HG03139 (cell line): ENCODE measurements around the gene LMF1.
"Not testable (repeated sequence)": the region's sequence is repeated elsewhere in the genome, so short reads cannot be mapped to it uniquely, and the experiment has no call there.

ENCODE experiments used
- ATAC-seq: cut with Tn5 transposase; IDR thresholded peaks from one replicate; pipeline ENCODE4 v1.9.1; 2021; ENCODE audit not compliant: unreplicated experiment

The LMF1 gene

DNA sequence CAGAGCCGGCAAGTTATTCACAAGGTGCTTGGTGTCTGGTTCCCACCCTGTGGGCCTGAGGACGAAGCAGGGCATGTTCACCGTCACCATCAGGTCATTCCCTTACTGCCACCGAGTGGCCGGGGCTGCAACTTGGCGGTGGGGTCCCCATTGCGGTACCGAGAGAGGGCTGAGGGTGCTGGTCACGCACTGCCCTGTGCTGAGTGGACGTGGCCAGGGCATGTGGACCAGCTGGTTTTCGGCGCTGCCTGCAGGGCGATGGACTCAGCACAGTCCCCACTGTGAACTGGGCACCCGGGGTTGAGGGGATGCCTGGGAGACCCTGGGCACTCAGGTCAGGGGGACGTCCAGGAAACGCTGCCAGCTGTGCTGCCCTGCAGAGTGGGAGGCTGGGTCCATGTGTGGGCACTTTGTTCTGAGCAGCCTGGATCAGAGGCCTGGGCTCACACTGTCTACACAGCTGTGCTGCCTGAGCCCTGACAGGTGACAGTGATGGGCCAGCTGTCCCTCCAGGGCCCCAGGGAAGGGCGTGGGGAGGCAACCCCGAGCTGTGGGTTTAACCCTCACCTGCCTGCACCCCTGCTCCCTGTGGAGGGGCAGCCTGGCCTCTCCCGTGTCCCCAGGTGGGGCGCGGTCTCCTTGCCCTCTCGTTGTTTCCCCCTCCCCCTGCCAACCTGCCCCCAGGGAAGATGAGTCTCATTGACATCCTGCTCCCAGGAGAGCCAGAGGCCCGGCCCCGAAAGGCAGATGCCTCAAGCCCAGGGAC, 131.0 kb downstream of the LMF1 start:
- ATAC-seq: no peak

DNA sequence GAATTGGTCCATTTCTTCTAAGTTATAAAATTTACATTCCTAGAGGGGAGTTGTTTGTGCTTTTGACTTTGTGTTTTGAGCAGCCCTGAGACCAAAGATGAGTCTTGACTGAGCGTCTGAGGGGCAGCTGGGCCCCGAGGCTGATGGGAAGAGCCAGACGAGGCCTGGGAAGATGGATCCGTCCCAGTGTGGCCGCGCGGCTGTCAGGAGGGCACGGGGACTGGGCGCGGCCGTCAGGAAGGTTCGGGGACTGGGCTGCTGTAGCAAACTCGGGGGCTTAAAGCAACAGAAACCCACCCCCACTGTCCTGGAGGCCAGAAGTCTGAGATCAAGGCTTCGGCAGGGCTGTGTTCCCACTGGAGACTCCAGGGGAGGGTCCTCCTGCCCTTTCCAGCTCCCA, 132.0 kb downstream of the LMF1 start:
- no peak for ATAC-seq

DNA sequence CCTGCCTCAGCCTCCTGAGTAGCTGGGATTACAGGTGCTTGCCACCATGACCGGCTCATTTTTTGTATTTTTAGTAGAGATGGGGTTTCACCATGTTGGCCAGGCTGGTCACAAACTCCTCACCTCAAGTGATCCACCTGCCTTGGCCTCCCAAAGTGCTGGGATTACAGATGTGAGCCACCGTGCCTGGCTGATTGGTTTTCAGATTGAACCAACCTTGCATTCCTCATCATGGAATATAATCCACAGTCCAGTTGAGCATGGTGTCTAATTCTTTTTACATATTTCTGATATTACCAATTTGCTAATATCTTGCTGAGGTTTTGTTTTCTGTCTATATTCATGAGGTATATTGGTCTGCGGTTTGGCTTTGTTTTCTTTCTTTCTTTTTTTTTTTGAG, 134.0 kb downstream of the LMF1 start:
- not testable (repeated sequence) for ATAC-seq

DNA sequence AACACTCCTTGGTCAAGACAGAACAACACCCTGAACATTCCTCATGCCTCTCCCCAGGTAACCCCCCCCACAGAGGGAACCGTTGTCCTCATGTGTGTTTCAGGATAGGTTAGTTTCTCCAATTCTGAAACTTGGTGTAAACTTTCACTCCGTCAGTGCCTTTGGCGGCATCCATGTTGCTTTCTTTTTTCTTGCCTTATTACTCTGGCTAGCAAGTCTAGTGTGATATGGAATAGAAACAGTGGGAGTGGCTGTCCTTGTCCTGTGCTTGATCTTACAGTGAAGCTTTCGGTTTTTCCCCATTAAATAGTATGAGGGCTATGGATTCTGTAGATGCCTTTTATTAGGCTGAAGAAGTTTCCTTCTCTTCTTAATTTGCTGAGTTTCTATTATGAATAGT, 134.6 kb downstream of the LMF1 start:
- no peak for ATAC-seq

DNA sequence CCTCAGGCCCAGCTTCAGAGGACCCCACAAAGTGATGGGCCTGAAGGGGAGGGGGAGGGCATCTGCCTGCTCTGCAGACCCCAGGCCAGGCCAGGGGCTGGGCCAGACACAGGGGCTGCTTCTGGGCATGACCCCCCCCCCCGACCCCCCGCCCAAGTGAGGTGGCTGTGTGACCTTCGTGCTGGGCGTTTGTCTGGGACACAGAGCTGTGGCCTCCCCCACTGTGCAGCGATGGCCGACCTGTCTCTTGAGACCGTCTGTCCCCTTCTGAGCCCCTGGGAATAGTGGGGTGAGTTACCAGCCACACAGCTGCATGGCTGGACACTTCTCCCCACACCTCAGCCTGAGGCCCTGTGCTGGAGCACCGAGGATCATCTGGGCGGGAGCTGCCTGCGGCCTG, 135.4 kb downstream of the LMF1 start:
- no peak for ATAC-seq

DNA sequence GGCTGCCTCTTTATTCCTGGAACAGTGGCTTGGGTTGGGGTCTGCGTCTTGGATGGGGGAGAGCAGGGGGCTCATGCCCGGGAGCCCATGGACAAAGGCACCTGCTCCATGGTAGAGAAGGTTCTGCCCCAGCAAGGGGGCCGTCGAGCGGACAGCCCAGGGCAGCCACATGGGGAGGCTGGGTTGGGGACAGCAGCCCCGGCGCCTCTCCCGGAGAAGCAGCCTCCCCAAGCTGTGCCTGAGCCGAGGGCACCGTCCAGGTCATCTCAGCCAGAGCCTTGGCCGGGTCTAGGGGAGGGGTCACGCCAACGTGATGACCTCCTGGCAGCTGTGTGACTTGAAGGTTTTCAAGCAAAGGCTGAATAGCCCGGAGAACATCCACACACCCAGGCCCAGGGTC, 137.4 kb downstream of the LMF1 start:
- no peak for ATAC-seq

DNA sequence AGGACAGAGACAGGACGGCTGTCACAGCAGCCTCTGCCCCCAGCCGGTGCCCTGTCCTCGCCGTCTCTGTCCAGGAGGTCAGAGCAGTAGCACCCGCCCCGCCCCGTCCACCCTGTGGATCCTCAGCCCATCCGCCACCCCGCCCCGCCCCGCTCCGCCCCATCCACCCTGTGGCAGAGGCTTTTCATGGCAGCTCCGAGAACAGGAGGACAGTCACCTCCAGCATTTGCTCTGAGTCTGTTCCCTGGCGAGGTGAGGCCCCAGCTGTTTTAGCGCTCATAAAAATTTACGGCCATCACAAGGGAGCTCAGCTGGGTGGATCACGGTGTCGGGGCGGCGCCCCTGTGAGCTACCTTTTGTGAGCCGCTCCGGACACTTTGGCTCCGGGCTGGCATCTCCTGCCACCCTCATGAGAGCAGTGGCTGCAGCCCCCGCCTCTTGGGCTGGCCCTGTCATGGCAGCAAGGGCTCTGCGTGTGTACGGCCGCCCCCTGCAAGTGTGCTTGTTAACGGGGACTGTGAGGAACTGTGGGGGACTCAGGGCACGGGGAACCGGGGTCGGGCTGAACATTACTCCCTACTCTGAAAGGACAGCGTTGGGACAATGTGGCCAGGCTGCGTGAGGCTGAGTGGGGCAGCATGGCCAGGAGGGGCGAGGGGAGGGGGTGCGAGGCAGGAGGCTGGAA, 138.0 kb downstream of the LMF1 start:
- no peak for ATAC-seq

DNA sequence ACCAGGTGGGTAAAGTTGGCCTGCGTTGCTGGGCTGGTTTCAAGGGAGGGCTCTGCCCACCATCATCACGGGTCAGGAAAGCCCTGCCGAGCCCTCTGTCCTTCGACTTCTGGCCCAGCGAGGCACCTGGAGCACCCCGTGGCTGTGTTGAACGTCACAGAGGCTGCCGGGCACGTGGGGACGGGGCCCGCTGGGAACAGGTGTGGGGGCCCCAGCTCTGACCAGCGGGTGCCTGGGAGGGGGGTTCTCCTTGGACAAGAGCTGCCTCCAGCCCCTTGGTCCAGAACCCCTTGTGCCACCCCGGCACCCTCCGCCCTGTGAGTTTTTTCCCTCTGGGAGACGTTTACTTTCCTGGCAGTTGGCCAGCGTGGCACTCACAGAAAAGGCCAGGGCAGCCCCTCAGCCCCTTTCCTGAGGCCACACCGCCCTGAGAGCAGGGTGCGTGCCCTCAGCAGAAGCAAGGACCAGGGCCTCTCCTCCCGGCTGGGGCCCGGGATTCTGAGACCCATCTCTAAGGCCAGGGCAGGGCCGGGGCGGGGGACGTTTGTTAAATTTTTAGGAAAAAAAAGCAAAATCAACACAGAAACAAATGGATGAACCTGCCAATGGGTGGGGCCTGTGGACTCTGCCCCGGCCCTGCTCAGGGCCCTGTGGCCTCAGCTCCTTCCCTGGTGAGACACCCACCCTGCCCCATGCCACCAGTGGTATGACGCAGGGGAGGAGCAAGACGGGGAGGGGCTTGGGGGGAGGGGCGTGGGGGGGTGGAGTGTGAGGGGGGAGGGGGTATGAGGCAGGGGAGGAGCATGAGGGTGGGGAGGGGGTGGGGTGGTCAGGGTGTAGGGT, 139.0 kb downstream of the LMF1 start:
- ATAC-seq: no peak

DNA sequence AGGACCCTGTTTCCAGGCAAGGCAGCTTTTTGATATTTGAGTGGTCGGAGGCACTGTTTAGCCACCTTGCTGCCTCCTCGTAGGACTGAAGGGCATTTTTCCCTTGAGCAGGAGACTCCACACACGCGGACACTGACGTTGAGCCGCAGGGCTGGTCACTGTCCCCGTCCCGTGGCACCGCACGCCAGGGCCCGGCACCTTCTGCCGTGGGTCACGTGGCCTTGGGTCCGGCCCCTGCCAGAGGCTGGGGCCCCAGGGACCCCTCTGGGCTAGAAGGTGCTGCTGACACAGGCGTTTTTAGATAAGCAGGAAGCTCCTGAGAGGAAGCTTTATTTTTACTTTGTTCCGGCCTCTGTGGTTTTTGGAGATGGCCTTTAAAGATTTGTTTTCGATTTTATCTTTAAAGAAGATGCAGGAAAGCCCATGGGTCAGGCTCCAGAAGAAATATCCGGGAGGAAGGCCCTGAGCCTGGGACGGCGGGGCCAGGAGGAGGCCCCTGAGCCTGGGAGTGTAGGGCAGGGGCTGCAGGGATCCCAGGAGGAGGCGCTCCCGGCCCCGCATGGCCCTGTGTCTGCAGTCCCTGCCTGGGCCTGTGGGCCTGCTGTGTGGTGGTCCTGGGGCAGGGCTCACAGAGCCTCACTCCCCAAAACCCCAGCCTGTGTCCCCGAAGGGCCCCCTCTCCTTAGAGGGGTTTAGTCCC, 139.8 kb downstream of the LMF1 start:
- ATAC-seq: no peak

DNA sequence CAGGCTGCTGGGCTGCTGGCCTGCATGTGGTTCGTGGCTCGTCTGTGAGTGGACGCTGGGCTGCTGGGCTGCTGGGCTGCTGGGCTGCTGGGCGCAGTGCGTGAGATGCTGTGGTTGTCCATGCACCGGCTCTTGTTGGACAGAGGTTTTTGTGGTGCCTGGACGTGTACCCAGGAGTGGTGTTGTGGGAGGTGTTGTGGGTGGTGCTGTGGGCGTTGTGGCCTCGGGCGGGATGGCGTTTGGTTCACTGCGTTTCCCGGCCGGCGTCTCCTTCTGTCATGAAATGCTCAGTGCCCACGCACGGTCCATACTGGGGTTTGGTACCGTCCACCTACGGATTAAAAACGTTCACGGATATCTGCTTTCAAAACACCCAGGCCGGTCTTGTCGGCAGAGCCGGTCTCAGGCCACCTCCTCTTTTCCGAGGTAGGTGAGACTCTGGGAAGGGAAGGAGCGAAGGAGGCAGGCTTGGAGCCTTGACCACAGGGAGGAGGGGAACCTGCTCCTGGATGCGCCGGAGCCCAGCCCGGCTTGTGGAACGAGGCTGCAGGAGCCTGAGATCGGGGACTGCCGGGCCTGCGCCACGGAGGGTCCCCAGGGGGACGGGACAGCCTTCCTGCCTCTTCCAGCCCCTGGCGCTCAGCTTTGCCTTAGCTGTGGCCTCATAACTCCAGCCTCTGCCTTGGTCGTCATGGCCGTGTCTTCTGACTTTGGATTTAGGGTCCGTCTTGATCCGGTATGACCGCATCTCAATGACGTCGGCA, 140.5 kb downstream of the LMF1 start:
- no peak for ATAC-seq

DNA sequence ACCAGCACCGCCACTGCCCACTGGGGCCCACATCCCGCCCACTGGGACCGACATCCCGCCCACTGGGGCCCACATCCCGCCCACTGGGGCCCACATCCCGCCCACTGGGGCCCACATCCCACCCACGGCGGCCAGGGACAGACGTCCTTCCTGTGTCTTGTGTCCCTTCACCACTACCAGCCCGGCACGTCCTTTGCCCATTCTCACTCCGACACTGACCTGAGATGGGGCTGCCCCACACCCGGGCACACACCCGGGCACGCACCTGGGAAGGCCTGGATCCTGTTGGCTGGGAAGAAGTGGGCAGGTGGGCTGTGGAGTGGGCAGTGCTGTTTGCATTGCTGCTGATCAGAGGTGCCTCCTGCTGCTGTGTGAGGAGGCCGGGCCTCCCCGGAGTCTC, 141.9 kb downstream of the LMF1 start:
- ATAC-seq: no peak

DNA sequence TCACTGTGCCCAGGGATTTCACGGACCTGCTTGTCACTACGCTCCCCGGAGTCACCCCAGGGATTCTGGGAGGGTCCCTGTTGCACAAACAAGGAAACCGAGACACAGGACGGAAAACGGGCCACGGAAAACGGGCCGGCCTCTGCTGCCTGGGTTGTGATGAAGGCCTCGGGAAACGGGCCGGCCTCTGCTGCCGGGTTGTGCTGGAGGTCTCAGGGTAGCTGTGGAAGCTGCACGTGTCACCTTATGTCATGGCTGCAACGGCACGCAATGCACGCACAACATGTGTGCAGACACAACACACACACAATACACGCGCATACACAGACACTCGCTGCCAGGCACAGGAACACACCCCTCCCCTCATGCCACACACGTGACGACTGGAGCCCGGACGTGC, 143.3 kb downstream of the LMF1 start:
- ATAC-seq: no peak

DNA sequence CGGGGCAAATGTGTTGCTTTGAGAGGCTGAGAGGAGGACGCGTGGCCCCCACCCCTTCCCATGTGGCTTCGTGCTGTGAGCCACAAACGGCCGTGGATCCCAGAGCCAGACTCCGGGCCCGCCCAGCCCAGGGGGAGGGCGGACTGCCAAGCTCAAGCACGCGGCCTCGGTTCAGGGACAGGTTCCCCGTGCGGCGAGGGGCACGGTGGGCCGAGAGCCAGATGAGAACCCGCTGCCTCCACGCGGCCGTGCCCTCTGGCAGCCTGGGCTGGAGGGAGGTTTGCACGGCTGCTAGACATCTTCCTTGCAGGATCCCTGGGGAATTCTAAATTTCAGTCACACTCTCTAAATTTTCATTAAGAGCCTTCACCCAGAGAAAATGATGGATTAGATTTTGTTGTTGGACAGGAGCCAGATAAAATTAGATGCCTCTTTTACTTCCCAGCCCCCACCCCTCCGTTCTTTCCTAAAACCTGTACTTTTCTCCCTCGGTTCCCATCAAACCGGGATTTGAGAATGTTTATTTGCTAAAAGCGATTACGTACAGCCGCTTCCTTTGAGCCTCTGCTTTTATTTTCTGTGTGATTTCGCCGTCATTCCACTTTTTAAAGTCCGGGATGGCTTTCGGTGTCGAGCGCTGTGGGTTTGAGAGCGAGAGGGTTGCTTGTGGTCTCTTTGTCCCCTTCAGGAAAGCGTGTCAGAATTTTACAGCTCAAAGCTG, 145.3 kb downstream of the LMF1 start:
- no peak for ATAC-seq

DNA sequence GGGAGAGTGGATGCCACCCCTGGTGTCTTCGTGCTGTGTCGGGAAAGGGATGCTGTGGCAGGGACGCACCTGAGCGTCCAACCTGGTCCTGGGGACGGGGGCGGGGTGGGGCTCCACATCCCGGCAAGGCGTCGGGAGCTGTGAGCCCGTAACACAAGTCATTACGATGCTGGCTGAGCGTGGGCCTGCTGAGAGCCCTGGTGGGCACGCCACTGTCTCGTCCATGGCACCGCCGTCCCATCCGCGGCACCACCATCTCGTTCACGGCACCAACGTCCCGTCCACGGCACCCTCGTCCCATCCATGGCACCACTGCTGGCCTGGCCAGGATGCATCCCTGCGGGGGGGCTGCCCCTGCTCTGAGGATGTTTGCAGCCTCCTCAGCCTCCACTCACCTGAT, 146.2 kb downstream of the LMF1 start:
- no peak for ATAC-seq

DNA sequence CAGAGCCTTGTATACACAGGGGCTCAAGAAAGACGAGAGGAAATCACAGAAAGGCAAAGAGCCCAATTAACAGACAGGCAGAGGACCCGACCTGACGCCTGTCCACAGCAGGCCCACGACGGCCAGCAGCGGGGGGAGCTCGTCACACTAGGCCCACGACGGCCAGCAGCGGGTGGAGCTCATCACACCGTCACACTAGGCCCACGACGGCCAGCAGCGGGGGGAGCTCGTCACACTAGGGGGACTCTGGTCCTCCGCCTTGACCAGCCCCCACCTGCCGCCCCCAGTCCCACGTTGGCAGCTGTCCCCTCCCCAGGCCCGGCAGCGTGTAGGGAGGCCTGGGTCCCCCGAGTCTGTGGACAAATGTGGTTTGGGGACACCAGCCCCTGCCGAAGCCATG, 146.6 kb downstream of the LMF1 start:
- no peak for ATAC-seq

DNA sequence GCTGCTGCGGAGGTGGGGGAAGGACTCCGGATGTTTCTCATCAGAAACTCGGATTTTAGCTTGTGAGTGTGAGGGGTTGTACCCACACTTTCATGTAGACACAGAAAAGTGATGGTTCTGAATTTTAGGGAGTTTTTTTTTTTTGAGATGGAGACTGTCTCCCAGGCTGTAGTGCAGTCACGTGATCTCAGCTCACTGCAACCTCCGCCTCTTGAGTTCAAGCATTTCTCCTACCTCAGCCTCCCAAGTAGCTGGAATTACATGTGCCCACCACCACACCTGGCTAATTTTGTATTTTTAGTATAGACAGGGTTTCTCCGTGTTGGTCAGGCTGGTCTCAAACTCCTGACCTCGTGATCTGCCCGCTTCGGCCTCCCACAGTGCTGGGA, 147.9 kb downstream of the LMF1 start:
- ATAC-seq: no peak

DNA sequence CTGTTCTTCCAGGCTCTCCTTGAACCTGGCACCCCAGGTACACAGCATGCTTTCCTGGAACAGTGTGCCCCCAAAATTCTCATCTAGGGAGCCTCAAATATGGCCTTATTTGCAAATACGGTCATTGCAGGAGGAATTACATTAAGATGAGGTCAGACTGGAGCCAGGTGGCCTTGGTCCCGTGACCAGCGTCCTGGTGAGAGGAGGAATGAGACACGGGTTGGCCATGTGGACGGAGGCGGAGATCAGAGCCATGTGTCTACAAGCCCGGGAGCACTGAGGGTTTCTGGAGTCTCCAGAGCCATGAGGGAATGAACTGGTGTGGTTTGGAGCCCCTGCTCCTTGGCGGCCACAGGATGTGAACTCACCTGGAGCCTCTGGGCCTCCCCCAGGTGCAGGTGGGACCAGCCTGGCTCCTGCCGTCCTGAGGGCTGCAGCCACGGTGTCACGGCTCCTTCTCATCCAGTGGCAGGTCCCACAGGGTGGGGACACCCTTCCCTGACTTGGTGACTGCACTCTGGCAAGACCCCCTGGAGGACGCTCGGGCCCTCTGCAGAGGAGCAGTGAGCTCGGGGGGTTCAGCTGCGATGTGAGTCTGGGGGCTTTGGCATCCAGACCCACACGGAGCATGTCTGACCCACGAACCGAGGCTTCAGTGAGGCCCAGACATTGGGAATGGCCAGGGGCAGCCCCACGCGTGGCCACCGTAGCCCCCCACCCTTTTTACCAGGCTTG, 148.4 kb downstream of the LMF1 start:
- no peak for ATAC-seq

DNA sequence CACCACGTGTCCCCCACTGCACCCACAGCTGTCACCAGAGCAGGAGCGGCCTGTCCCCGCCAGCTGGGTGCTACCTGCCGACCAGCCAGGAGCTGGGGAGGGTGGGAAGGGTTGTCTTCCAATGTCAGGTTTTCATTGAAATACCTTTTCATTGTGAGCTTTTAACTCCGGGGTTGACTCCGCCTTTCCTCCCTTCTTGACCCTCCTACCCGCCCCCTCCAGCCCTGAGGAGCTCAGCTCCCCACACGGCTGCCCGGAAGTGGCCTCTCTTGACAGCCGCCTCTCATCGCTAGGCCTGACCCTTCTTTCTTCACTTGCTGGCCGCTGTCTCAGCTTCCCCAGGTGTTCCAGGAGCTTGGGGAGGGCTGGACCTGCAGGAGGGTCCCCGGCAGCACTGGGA, 149.0 kb downstream of the LMF1 start:
- no peak for ATAC-seq

DNA sequence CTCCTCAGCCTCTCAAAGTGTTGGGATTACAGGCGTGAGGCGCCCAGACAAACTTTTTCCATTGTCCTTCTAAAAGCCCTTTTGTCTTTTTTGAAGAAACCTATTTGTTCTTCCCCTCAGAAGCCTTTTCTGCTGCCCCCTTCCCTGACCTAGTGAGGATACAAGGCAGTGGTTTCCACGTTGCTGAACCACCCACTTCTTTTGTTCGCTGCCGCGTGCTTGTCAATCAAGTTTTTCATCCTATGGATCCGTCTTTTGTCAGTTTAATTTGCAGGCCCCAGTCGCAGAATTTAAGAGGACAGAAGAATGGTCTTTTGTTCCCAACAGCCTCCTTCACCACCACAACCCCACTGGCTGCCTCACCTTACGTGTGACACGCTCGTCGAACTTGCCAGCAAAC, 150.0 kb downstream of the LMF1 start:
- no peak for ATAC-seq
